GM13977 (cell line): Measurements from ENCODE around the gene TBC1D7.

Experiments
- DNase-seq: peaks from one replicate; pipeline ENCODE4 v3.0.0; 2012; ENCODE audit warnings: low spot score
- CTCF ChIP-seq: IDR thresholded peaks from 2 replicates; pipeline ENCODE4 v1.5.1; 2012; ENCODE audit warnings: mild to moderate bottlenecking, control low read depth; ENCODE audit not compliant: insufficient read depth; ENCODE audit errors: extremely low read depth, missing control alignments
- in situ Hi-C: fragments of 300-500 bp; cut with MboI; formaldehyde crosslinking; loops from one replicate; pipeline ENCODE4 v1.12.0; 2022; ENCODE audit warnings: low sequenced_read_pairs, low pct_unique_long_range_greater_than_20kb, mixed read lengths, inconsistent platforms; ENCODE audit not compliant: unreplicated experiment

The TBC1D7 gene

GRCh38 chr6:13307508-13307995, 20.8 kb downstream of the TBC1D7 start:
- DNase-seq: no peak
- in situ Hi-C loops: no loop called here
- TF ChIP-seq CTCF: no peak

GRCh38 chr6:13305791-13306190, 22.5 kb downstream of the TBC1D7 start:
- TF ChIP-seq CTCF: no peak
- in situ Hi-C loops: no loop called here
- no peak for DNase-seq

GRCh38 chr6:13305288-13305687, 23.0 kb downstream of the TBC1D7 start:
- in situ Hi-C loops: no loop called here
- no peak for DNase-seq
- TF ChIP-seq CTCF: no peak

GRCh38 chr6:13304580-13305260, 23.6 kb downstream of the TBC1D7 start:
- in situ Hi-C loops: no loop called here
- TF ChIP-seq CTCF: no peak
- DNase-seq: peak; percentile 63

GRCh38 chr6:13304101-13304500, 24.2 kb downstream of the TBC1D7 start:
- in situ Hi-C loops: no loop called here
- no peak for DNase-seq
- TF ChIP-seq CTCF: no peak

GRCh38 chr6:13303668-13304017, 24.7 kb downstream of the TBC1D7 start:
- no peak for TF ChIP-seq CTCF
- peak; percentile 78 for DNase-seq
- in situ Hi-C loops: no loop called here
